Neutrophil (primary cell): ENCODE measurements around the gene GINM1.
A peak's percentile ranks its signal among the peaks of the same experiment; 100 is the strongest.

Experiments
- H3K27ac ChIP-seq: fragments of 200-600 bp; sonication (generic); 2 replicates; pipeline ENCODE4 v1.5.1; 2016; ENCODE audit warnings: mild to moderate bottlenecking, moderate library complexity
- H3K27me3 ChIP-seq: fragments of 200-600 bp; sonication (generic); 2 replicates; pipeline ENCODE4 v1.6.0; 2016; ENCODE audit warnings: mild to moderate bottlenecking
- H3K36me3 ChIP-seq: fragments of 200-600 bp; sonication (generic); 2 replicates; pipeline ENCODE4 v1.5.1; 2017
- H3K4me1 ChIP-seq, 2 experiments: fragments of 200-600 bp in 1 of 2; sonication (generic) in 1 of 2; 1 replicate in 1 of 2; 2 replicates in 1 of 2; pipeline versions ENCODE4 v1.5.1 to v1.6.1; 2013 to 2016; ENCODE audit warnings: low read depth in 1 of 2, low read length in 1 of 2, mild to moderate bottlenecking in 1 of 2, moderate library complexity in 1 of 2; ENCODE audit not compliant: control insufficient read depth in 1 of 2, insufficient read depth in 1 of 2
- H3K4me3 ChIP-seq, 2 experiments: fragments of 200-600 bp in 1 of 2; sonication (generic) in 1 of 2; 1 replicate in 1 of 2; 2 replicates in 1 of 2; pipeline ENCODE4 v1.5.1; 2013 to 2016; ENCODE audit warnings: low read depth in 1 of 2, low read length in 1 of 2, mild to moderate bottlenecking in 1 of 2, moderate library complexity in 1 of 2
- H3K9me3 ChIP-seq: fragments of 200-600 bp; sonication (generic); 2 replicates; pipeline ENCODE4 v1.5.1; 2016
- CTCF ChIP-seq: fragments of 200-600 bp; sonication (generic); IDR thresholded peaks from 2 replicates; pipeline ENCODE4 v1.5.1; 2016; ENCODE audit warnings: antibody characterized with exemption

Gene GINM1

GRCh38 chr6:149565527-149566409 is at the start of gene GINM1:
TSS of gene GINM1 (plus strand) at chr6:149566375. CDS start at chr6:149566415, 40 bp downstream.
- peak within 1 kb of the TSS; percentile 83 to 93 for H3K4me3 ChIP-seq
- H3K9me3 ChIP-seq = no peaks in the 10 kb centered on the region
- H3K27me3 ChIP-seq = peaks cover 31% of the 10 kb centered on the region
- H3K27ac ChIP-seq = peak within 1 kb of the TSS; percentile 84
- TF ChIP-seq CTCF = peak; percentile 34
- peaks cover 14 to 17% of the 10 kb centered on the region in 2 experiments for H3K4me1 ChIP-seq
- no peaks in the 10 kb centered on the region for H3K36me3 ChIP-seq

- Histone ChIP-seq H3K9me3 (no peaks in the 10 kb centered on the region), H3K36me3 (peaks cover 98% of the 10 kb centered on the region), H3K27ac (no peak overlapping the region), H3K4me1 (no peaks in the 10 kb centered on the region), H3K27me3 (no peaks in the 10 kb centered on the region), H3K4me3 (no peak overlapping the region)
- no peak for TF ChIP-seq CTCF
Observed at GRCh38 chr6:149529650-149530049, 36.5 kb upstream of the GINM1 start.

- no peak for TF ChIP-seq CTCF
- Histone ChIP-seq H3K9me3 (no peaks in the 10 kb centered on the region), H3K27me3 (no peaks in the 10 kb centered on the region), H3K27ac (no peak overlapping the region), H3K4me3 (no peak overlapping the region), H3K36me3 (peaks cover 98% of the 10 kb centered on the region), H3K4me1 (no peaks in the 10 kb centered on the region)
Observed at GRCh38 chr6:149534742-149535141, 31.4 kb upstream of the GINM1 start.

- no peak for TF ChIP-seq CTCF
Observed at GRCh38 chr6:149541139-149541538, 25.0 kb upstream of the GINM1 start.

GRCh38 chr6:149544646-149545257 is 21.4 kb upstream of the GINM1 start:
- TF ChIP-seq CTCF = no peak

More at GRCh38 chr6:149541139-149541538, 25.0 kb upstream of the GINM1 start:
- Histone ChIP-seq H3K4me3 (no peak overlapping the region), H3K36me3 (peaks cover 46% of the 10 kb centered on the region), H3K27ac (no peak overlapping the region), H3K4me1 (peaks cover 12 to 15% of the 10 kb centered on the region in 2 experiments), H3K27me3 (no peaks in the 10 kb centered on the region), H3K9me3 (no peaks in the 10 kb centered on the region)

More at GRCh38 chr6:149544646-149545257, 21.4 kb upstream of the GINM1 start:
- Histone ChIP-seq H3K36me3 (peaks cover 12% of the 10 kb centered on the region), H3K4me3 (peak overlapping the region; percentile 96 to 98), H3K27me3 (peaks cover 16% of the 10 kb centered on the region), H3K9me3 (no peaks in the 10 kb centered on the region), H3K27ac (peak overlapping the region; percentile 96), H3K4me1 (peaks cover 17 to 21% of the 10 kb centered on the region in 2 experiments)
